HPDE6-E6E7 (cell line): Measurements from ENCODE around the gene MYO5B.
A peak's percentile ranks its signal among the peaks of the same experiment; 100 is the strongest.

Experiments
- DNase-seq: peaks from one replicate; pipeline ENCODE4 v3.0.0; 2011; ENCODE audit warnings: missing footprints; ENCODE audit errors: extremely low spot score

The MYO5B gene

DNA sequence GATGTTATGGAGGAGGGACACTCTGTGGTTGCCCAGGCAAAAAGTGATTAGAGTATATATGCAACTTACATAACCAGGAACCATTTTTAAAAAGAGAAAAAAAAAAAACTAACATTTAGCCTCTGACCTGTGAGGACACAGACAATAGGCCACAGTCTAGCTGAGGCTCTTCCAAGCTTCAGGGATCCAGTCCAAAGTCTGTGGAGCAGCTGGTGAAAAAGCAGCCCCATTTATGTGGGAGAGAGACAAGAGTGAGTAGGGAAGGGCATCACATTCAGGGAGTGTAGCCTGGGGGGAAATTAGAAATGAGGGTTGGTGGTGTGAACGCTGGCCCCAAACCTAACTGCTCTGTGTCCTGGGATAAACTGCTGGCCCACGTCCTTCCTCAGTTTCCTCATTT is 122.8 kb downstream of the MYO5B start:
- DNase-seq, result no peak

DNA sequence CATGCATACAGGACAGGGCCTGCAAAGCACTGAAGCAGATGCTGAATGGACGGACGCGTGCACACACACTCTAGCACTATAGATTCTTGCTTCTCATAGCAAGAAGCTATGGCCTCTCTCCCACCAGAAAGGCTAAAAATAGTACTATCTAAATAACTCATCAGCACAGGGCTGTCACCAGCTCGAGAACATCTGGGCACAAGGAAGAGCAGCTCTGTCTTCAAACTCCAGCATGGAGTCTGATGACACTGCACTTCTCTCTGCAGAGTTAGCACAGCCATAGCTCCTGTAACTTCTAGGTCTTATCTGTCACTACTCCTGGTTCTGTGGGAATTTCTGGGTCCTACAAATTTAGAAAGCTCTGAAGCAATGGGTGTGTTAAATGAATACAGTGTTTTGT is 123.5 kb downstream of the MYO5B start:
- DNase-seq, result no peak

DNA sequence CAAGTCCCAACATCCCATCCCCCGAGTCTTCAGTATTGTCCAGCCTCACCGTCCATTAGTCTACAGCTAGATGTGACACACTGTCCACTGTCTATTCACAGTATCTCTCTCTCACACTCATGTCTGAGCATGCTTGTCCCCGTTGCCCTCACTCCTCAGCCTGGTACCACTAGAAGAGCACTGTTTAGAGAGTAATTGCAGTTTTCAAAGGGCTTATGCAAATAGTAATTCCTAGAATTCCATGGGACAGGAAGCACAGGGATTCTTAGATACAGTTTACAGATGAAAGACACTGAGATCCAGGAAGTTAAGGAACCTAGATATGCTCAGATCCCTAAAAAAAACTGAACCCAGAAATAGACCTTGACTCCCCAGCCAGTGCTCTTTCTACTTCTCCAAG is 125.5 kb downstream of the MYO5B start:
- no peak for DNase-seq

DNA sequence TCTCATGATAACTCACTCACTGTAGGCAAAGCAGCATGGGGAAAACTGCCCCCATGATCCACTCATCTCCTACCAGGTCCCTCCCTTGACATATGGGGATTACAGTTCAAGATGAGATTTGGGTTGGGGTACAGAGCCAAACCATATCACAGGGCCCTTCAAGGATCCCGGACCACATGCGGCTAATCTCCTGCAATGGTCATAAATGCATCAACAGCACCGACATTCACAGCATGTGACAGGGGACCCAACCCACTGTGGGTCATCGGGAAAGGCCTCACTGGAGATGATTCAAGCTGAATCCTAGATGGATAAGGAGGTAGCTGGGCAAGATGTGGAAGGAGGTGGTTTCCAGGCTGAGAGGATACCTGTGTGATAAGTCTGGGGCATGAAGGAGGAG is 129.4 kb downstream of the MYO5B start:
- DNase-seq, result no peak

DNA sequence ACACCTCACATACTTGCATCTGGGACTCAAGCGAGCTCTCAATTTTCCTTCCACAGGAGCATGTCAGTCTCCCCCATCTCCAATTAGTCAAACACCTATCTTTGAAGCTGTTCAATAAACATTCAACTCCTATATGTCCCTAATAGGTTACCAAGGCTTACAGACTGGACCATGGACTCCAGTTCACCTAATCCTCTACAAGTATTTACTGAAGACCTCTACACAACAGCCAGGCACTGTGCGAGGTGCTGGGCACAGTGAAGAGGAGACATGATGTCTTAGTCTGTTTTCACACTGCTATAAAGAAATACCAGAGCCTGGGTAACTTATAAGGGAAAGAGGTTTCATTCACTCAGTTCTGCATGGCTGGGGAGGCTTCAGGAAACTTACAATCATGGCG is 129.9 kb downstream of the MYO5B start:
- no peak for DNase-seq

DNA sequence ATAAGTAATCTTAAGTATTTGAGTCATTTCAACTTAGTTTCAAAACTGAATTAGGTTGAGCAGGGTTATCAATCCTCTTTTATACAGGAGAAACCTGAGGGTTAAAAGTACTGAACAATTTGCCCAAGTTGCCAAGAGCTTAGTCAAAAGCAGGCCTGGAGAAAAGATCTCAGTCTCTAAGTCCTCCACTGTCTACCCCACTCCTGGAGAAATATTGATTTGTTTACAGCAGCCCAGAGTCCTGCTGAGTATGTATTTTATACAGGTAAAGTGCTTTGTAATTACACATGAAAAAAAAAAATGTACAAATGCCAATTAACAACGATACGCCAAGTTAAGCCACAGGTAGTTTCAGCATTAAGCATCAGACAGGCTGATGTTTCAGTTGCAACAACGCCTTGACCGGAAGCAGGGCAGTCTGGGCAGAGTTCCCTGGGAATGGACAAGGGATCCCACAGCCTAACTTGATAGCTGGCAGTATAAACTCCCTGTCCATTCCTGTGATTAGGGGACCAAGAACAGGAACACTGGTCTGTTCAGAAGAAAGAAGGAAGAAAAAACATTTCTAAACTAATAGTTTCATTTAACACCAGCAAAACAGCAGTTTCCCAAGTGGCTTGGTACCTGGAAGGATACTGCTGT is 132.9 kb downstream of the MYO5B start:
- DNase-seq, result no peak

DNA sequence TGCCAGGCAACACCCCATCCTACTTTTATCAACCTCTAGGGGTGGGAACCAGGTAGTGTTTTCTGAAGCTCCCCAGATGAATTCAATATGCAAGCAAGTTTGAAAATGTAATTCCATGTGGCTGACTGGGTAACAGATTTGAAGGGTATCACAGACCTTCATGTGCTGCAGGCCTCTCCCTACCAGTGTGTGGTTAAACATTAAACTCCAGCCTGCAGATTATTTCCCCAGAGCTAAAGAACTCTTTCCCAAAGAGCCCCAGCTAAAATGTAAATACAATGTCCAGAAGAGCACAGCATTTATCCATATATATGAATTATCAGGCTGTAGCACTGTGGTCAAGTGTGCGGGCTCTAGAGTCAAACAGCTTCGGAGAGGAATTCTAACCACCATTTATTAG is 134.1 kb downstream of the MYO5B start:
- no peak for DNase-seq

DNA sequence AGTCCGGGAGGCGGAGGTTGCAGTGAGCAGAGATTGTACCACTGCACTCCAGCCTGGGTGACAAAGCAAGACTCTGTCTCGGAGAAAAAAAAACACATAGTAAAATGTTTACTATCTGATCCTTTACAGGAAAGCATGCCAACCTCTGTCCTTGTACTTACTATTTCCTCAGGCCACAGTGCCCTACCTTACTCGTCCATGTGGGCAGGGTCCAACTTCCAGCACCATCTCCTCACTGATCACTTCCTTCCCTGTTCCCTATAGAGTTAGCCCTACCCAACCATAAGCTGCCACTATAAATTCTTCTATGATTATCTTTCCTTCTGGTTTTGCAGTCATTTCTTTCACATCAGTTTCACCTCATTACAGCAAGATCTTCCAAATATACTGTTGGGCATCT is 136.2 kb downstream of the MYO5B start:
- DNase-seq, result no peak

DNA sequence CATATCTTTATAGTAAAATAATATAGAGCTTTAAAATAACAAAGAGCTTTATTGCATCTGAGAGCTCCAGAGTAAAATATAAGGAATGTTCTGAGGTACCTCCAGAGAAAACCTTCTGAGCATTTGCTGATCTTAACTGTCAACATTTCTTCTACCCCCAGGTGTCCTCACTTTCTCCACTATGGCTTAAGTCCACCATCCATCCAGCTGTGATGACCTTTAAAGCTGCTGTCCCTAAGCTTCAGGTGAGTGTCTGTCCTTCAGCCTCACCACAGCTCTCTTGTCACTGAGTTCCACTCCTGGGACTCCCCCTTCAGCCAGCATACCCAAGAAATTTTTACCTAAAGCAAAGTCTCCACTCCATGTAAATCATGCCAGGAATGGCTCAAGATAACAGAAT is 137.9 kb downstream of the MYO5B start:
- no peak for DNase-seq

DNA sequence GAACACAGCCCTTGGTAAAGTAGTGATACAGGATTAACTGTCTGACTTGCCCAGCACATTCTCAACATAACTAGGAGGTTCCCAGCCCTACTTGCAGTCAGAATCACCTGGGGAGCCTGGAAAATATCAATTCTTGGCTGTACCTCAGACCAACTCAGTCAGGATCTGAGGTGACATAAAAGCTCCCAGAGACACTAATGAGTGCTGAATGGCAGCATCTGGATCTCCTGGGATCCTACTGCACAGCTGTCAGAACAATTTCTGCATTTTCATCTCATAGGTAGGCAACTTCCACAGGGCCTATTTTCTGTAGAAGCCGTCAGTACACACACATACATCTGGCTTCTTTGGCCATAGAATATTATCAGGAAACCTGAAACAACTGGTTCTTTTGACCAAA is 138.8 kb downstream of the MYO5B start:
- no peak for DNase-seq

DNA sequence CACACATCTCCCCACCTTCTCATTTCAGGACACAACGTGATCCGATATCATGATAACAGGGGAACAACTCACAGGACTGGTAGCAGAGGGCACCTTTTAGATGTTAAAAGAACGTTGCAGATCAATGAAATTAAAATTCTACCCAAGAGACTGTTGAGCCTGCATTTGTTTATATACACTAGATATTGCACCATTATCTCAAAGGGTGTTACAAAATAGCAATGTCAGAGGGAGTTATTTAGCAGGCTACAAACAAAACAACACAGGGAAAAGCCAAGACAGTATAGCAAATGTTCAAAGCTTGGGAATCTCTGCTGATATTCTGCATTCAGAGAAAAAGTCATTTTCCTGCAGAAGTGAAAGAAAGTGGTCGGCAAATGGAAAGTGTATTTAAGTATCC is 139.5 kb downstream of the MYO5B start:
- DNase-seq, result no peak

DNA sequence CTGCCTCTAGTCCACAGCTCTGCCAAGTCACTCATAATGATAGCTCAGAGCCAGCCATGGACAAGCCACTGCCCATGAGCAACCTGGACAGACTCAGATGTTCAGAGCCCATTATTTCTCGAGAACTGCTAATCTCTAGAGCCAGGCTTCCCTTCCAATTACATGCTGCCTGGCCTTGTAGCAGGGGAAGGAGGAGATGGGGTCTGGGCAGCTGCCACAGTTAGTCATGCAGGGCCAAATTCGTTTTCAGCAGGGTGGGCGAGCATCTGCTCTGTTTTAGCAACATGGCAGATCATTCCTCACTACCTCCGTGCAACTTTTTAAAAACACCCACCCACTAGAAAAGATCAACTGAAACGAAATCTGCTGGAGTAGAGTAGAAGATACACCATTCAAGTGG is 141.8 kb downstream of the MYO5B start:
- no peak for DNase-seq

DNA sequence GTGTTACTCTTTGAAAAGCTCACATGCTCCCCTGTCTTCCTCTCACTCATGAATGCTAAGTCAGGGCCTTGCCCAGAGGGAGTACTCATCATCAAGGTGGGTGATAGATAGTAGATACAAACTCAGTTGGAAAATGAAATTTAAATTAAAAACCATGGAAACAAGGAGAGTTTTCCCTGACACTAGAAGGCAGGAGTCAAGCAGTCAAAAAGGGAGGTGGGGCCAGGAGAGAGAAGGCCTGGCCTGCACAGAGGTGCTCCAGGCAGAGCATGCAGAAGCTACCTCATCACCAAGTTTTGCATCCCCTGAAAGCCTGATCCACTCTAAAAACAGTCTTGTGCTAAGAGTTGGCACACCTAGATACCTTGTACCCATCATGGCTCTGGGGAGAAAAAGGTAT is 143.7 kb downstream of the MYO5B start:
- DNase-seq, result peak; percentile 34

DNA sequence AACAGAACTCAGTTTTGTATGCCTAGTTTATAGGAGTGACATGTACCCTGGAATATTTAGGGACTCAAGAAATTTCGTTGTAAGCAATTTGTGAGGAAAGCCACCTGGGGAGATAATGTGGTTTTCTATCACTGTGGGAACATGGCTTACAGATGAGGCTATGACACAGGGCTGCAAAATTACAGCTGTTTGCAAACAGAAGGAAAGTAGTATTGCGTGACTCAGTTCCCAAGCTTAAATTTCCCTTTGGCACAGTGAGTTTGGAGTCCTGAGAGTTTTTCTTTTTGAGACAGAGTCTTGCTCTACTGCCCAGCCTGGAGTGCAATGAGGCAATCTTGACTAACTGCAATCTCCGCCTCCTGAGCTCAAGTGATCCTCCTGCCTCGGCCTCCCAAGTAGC is 149.8 kb downstream of the MYO5B start:
- no peak for DNase-seq

DNA sequence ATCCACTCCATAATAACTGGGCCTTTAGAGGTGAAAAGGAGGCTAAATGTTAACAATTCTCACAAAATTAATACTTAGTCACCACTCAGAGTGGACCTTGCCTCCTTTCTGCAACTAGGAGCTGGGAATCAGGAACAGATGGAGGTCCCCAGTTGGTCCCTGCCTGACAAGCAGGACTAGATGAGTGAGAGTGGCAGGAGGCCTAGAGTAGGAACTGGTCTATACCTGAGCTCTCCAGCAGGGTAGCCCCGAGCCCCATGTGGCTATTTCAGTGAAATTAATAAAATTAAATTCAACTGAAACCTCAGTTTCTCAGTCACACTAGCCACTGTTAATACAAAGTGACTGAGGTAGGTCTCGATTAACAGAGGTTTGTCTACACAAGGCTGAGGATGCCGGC is 150.5 kb downstream of the MYO5B start:
- no peak for DNase-seq

DNA sequence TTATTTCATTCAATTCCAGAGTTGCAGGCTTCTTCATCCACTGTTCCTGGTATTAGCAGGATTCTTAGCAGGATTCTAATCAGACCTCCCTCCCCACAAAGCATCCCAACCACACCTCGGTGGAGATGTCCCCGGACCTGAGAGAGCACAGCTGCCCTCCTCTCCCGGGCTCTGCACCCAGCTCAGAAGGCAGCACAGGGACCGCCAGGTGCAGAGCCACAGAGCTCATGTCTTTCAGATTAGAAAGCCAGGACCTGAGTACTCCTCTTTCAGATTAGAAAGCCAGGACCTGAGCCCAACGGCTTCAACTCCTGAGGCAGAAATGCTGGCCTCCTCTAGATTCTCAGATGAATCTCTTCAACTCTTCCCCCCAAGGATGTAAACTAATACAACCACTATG is 152.3 kb downstream of the MYO5B start:
- no peak for DNase-seq

DNA sequence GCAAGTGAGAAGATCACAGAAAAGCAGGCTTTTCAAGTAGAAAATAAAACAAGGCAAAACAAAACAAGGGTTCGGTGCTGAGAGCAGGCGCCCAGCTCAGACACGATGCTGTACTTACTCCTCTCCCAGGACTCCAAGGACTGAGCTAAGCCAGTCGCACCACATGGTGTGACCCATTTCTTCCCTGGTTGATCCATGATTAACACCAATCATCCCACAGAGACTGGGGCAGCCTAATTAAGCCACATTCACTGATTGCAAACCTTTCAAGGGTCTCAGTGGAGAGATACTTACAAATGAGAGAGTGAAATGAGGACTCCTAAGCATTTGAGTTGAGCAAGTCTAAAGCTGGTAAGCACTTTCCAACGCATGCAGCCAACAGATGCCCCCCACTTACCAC is 155.2 kb downstream of the MYO5B start:
- DNase-seq, result no peak

DNA sequence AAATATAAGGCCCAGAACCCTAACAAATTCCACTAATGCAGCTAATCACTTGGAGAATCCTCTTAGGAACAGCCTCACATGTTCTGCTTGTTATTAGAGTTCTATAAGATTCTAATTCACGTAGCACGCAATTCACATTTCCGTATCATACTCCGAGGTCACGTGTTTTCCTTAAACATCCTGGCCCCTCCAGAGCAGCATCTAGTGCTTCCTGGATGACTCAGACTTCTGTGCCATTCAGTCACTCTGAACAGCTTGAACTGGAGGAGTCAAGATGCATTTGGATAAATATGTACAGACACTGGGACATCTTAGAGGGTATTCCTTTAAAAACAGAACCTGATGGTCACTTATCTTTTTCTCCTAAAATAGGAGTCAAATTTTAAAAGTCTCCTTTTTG is 156.5 kb downstream of the MYO5B start:
- DNase-seq, result no peak

DNA sequence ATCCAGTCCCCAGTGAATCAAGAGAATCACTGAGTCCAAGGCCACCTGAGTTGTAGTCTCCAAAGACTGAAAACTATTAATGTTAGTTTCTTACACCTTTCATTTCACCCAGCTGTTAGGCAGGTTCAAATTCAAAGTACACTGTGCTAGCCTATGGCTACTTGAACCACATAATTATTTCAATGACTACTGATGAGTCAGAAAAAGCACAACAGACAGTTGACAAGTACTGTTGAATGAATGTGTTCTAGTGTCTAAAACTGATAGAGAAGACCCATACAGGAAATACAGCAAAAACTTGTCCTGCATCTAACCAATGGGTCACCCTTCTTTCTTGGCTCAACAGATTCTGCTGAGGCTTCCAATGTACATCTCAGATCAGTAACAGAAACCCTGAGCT is 160.9 kb downstream of the MYO5B start:
- no peak for DNase-seq

DNA sequence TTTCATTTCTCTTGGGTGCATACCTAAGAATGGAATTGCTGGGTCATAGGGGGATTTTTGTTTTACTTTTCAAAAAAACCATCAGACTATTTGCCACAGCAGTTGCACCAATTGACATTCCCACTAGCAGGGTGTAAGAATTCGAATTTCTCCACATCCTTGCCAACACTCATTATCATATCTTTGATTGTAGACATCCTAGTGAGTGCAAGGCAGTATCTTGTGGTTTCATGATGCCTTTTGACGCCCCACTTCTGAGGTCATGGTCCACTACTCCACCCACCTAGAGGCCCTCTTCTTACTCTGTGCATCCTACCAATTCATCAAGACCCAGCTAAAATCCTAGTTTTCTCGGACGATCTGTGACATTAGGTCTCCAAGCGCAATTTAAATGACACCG is 161.9 kb downstream of the MYO5B start:
- DNase-seq, result no peak

DNA sequence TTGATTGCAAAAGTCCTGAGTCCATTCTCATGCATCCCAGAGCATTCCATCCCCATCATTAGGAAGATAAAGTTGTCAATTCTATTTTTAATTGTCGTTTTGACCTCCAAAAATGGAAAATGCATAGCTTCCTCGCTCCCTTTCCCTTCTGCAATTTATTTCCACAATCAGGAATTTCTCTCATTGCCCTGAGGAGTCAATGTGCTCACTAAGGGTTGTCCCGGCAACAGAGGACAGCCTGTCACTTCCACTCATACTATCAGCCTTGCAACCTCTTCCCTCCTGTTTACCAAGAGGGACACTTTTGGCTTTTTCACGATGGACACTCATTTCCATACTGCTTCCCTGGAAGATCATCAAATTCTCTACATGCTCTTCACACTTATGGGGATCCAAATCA is 164.8 kb downstream of the MYO5B start:
- DNase-seq, result no peak

DNA sequence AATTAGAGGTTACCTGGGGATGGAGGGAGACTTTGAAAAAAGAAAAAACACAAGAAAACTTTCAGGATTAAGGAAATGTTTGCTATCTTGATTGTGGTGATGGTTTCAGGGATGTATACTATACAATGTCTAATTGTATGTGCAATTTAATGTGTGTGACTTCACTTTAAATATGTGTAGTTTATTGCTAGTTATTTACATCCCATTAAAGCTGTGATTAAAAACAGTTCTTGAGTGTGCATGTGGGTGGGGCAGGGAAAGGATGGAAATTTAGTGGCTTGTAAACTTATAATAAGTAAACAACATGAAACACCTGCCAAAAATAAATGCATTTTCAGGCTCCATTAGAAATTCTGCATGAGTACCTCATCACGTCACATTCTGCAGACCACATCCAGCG is 167.0 kb downstream of the MYO5B start:
- no peak for DNase-seq

DNA sequence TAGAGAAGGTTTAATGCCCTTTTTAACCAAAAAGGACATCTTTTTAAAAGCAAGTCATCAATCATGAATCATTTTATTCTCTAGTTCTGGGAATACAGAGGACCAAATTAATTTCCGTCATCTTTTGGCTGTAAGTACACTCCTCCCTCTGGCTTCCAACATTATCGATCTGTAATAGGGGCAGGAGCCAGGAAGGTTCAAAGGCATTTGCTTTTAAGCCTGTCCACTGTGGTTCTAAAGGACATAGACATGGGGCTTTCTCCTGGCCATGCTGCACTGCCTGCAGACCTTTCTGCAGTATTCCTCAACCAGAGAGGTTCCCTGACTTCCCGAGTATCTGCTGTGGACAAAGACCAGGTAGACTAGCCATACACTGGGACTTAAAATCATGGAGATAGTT is 170.5 kb downstream of the MYO5B start:
- DNase-seq, result no peak

DNA sequence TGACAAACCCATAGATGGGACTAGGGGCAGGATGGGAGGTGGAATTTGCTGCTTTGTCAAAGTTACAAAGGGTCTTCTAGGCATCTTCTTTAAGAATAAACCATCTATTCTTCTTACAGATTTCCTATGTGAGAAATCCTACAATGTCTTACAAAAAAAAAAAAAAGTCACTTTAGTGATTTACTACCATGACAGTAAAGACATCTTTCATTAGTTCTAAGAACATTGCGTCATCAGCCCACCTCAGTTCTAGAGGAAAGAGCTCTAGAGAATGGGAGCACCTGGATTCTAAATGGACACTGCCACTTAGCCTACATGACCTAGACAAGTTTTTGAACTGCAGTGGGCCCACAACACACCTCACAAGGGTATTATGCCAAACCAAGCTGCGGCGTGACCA is 172.0 kb downstream of the MYO5B start:
- DNase-seq, result no peak

DNA sequence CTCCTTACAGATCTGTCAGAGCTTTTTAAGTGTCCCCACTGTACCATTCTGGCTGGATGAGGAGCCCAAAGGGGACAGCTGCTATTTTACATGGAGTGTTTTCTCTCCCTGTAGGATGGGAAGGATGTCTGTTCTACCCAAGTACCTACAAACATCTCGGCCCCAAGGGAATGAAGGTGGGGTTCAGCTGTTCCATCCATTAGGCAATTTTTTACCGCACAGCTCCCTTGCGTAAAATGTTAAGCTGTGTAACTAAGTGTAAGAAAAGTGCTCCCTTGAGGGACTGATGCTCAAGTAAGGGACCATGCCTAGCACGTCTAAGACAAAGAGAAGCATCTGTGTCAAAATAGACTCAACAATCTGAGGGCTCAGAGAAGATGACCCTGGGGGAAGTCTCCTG is 180.3 kb downstream of the MYO5B start:
- no peak for DNase-seq
